GM19397 (cell line): ENCODE data around the gene LCK.
A peak's percentile ranks its signal among the peaks of the same experiment; 100 is the strongest.

Experiments
- ATAC-seq: cut with Tn5 transposase; IDR thresholded peaks from one replicate; pipeline ENCODE4 v1.9.1; 2021; ENCODE audit warnings: mild to moderate bottlenecking, moderate library complexity; ENCODE audit not compliant: unreplicated experiment

The LCK gene

DNA sequence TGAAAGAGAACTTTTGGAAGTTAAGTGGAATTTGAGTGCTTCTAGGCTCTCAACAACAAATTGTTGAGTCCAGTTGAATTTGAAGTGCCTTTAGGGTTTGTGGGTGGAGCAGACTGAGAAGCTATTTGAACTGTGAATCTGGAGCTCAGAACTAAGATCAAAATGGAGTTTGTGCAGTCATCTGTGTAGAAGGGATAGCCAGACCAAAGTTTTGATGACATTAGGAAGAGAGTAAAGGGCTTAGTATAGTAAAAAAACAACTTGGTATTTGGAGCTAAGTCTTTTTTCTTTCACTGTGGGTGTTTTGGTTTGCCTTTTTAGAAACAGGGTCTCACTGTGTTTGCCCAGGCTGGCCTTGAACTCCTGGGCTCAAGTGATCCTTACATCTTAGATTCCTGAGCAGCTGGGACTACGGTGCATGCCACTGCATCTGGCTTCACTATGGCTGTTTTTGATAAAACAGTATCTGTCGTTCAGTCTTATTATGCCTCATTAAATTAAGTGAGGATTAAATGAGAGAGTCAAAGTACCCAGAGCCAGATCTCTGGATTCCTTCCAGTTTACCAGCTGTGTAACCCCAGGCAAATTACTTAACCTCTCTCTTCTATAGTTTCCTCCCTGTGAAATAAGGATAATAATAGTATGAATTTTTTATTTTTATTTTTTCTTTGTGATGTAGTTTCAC lies 60.8 kb downstream of the LCK start:
- ATAC-seq, result no peak

DNA sequence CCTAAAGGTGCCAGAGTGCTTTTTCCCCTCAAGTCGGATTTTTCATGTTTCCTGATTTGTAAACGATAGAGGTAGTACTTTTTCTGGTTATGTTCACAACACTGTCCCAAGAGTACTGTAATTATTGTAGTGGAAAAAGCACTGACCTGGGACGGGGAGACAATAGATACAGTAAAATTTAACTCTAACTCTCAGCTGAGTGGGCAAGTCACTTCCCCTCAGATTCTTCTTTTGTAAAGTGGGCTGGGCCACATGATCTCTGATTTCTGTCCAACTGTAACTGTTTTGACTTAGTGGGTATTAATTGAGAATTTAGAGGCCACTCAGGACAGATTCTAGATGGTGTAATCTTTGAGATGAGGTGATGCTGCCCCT lies 65.8 kb downstream of the LCK start:
- peak; percentile 30 for ATAC-seq

DNA sequence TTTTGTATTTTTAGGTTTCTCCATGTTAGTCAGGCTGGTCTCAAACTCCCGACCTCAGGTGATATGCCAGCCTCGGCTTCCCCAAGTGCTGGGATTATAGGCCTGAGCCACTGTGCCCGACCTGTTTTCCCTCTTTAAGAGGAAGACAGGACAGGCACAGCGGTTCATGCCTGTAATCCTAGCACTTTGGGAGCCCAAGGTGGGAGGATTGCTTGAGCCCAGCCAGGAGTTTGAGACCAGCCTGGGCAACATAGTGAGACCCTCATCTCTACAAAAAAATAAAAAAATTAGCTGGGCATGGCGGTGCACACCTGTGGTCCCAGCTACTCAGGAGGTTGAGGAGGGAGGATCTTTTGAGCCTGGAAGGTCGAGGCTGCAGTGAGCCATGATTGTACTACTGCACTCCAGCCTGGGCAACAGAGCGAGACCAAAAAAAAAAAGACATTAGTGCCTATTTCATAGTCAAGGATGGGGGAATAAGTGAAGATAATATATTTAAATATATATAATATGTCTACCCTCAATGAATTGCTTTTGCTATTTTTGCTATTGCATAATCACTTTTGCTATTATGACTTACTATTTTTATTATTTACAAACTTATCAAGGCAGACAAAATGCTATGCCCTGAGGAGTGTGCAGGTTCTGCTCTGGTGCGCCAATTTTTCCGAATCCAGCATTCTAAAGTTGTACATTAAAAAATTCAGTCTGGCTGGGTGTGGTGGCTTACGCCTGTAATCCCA lies 67.2 kb downstream of the LCK start:
- no peak for ATAC-seq

DNA sequence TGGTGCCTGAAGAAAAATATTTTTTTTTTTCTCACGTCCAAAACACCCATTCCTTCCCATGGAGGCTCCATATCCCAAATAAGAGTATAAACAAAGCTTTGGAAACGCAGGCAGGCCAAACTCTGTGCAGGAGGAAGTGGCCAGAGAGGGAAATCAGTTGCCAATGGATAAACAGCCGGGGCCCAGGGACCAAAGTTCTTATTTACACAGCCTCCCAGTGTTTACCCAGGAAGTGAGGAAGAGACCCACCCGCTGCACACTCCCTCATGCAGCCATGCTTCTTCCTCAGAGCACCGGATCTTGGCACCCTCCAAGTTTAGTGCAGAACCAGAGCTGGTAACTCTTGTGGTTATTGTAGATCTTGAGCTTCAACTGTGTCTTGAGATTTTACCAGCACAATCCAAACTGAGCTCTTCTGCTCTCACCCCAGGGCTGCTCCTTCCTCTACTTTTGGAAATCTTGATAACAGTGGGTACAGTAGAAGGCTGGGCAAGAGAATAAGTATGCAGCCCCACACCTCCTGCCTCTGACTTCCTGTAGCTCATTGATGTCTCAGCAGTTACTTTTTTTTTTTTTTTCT lies 70.7 kb downstream of the LCK start:
- ATAC-seq, result no peak

DNA sequence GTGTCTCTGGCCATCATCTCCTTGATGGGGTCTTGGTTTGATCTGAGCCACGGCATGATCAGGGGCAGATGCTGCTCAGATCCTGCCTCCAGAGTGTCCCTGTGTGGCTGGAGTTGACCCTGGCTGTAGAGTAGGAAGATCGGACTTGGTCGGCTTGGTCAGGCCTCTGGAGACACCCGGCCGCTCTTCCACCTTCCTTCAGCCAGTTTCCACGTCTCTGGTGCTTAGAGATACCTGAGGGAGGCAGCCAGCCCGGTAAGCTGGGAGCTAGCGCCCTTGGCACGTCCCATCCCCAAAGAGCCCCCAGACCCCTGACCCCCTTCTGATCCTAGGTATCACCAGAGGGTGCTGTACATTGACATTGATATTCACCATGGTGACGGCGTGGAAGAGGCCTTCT lies 76.1 kb downstream of the LCK start:
- no peak for ATAC-seq

DNA sequence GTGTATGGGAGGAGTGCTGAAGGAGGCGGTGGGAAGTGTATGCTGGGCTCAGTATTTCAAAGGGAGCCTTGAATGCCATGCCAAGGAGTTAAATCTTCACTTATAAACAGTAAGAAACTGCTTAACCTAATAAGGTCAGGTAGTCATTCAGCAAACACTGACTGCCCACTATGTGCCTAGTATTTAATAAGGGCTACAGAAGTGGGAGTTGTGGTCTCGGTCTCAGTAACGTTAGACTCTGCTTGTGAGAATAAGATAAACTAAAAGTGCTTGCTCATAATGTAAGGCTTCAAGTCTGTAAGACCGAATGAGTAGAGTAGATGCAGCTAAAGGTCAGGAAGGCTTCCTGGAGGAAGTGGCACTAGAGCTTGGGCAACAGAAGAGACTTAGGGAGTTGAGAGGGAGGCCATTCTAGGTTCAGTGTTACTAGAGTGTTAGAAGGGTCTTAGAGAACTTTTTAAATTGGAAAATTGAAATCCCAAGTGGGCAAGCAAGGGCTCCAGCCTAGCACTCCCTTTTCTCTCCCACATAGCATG lies 78.9 kb downstream of the LCK start:
- ATAC-seq, result no peak

DNA sequence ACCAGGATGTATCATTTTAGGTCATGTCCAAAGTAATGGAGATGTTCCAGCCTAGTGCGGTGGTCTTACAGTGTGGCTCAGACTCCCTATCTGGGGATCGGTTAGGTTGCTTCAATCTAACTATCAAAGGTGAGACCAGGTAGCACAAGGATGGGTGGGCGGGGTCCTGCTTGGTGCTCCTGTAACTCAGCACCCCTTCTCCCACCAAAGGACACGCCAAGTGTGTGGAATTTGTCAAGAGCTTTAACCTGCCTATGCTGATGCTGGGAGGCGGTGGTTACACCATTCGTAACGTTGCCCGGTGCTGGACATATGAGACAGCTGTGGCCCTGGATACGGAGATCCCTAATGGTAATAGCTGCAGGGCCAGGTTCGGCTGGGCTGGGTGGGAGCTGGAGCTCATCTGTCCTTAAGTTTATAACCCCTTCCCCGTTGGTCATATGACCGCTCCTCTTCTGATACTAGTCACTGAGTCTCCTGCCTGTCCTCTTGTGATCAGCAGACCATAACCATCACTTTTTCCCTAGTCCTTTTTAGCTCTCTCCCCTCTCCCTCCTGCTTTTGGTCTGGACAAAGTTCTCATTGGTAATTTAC lies 79.6 kb downstream of the LCK start:
- ATAC-seq, result no peak

DNA sequence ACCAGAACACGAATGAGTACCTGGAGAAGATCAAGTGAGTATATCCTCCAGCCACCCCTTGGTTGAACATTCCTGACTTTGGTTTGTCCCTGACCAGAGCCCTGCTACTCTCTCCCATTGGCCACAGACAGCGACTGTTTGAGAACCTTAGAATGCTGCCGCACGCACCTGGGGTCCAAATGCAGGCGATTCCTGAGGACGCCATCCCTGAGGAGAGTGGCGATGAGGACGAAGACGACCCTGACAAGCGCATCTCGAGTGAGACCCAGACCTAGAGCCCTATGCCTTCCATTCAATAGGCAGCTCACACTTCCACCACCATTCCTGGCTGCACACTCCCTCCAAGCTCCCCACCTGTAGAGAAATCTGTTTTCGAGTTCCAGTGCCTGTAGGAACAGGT lies 80.5 kb downstream of the LCK start:
- no peak for ATAC-seq

DNA sequence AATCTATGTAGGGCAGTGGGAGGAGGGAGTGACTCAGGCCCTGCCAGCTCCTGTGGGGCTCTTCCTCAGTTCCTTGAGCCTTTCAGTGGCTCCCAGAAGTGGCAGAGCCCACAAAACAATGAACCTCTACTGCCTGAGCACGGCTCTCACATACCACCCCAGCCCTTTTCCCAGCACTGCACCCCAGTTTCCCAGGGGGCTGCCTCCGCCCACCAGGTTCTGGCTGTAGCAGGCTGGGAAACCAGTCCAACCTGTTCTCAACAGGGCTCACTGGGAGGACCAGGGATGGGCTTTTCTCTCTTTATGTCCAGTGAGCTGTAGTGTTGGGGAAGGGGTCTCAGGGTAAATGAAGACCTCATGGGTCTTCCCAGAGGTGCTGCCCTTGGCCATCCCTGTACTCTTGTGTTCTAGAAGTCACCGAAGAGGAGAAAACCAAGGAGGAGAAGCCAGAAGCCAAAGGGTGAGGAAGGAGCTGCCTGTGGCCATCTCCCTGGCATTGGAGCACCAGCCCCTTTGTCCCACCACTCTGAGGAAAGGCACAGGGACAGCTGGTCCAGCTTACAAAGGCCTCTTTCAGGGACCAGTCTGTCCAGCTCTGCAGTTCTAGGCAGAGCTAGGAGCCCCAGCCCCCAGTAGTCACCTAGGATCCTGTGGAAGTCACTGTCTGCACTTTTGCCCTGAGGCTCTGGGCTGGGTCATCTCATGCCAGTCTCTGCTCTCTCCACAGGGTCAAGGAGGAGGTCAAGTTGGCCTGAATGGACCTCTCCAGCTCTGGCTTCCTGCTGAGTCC lies 81.4 kb downstream of the LCK start:
- ATAC-seq, result no peak

DNA sequence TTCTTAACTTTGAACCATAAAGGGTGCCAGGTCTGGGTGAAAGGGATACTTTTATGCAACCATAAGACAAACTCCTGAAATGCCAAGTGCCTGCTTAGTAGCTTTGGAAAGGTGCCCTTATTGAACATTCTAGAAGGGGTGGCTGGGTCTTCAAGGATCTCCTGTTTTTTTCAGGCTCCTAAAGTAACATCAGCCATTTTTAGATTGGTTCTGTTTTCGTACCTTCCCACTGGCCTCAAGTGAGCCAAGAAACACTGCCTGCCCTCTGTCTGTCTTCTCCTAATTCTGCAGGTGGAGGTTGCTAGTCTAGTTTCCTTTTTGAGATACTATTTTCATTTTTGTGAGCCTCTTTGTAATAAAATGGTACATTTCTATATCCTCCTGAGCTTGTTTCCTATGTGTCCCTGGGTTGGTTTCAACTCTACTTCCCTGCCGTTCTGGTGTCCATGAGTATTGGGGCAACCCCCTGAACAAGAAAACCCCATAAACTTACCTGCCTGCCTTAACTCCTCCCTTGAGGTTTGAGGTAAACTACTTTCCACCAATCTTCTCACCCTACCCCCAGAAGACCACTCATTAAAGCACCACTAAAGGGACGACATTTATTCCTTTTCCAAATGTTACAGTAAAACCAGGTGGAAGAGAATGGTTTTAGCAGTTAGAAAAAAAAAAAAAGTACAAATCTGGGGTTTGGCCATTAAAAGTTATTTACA lies 82.3 kb downstream of the LCK start:
- ATAC-seq, result no peak

DNA sequence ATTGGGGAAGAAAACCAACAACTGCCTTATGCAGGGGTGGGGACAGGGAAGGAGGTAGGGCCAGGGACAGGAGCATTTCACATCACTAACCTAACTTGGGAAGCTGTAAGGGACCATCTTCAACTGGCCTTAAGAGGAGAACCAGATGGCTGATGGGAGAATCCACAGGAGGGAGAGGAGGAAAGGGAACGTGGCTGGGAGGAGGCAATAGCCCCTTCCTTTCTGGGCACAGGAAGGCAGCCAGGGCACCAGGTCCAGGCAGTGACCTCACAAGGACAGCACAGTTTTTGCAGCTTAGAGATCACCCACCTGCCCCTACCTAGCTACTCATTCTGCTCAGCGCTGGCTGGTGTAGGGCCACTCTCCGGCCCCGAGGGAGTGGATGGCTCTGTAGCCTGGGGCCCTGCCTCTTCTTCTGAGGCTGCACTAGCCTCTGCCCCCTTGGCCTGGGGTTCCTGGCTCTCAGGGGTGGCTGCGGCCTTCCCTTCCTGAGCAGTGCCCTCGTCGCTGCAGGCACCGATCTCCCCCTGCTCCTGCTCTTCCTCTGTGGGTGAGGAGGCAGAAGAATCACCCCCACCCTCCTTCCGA lies 83.3 kb downstream of the LCK start:
- ATAC-seq, result no peak

DNA sequence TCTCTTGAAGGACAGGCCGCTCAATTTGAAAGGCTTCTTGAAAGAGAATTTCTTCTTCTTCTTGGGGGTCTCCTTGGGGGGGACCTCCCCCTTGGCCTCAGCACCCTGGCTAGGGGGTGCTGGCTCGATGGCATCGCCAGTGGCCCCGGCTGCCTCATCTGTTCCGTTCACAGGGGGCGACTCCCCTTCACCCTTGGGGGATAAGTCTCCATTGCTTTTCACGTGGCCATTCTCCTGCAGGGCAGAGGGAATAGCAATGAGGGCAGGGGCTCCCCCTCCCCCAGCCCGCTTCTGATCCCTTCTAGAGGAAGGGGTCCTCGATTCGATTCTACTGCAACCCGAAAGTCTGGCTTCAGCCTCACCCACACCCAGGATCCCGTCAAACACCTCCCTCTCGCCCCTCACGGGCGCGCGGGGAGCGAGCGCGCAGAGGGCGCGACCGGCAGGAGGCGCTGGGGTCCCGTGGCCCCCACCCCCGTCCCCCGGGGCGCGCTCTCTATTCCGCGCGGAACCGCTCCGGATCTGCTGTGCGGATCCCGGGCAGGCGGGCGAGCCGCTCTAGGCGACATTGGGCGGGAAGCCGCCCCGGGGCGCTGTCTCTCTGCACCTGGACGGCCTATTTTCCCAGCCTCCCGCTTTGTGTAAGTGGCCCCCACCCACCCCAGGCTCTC lies 83.9 kb downstream of the LCK start:
- peak; percentile 21 for ATAC-seq

DNA sequence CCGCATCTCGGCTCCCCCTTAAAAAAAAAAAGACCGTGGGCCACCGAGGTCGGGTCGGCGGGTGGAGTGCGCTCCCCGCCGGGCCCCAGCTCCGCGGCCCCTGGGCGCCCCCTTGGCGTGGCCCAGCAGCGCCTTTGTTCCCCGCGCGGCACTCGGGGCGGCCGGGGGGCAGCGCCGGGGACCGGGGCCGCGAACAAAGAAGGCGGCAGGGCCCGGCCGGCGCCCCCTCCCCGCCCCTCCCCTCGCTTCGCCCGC lies 84.4 kb downstream of the LCK start:
- ATAC-seq, result peak; percentile 12
